SK-N-SH (cell line): ENCODE results near the gene GTF3A. TPM values are rescaled to one million over a fixed set of nuclear protein-coding genes. Genes with fewer than 3 reads are reported as not detected.
A peak's percentile ranks its signal among the peaks of the same experiment; 100 is the strongest.

Source experiments
- CTCF ChIA-PET: fragments of 300-600, 350-600 bp; formaldehyde crosslinking; extraction: SDS; loops from one replicate; lab custom pipeline; 2021; lab: Yijun Ruan, JAX
- POLR2A ChIA-PET: fragments of 350-600 bp; sonication (Branson Sonifier 250); formaldehyde crosslinking; extraction: SDS; loops from one replicate; lab custom pipeline; 2020; ENCODE audit warnings: antibody characterized with exemption, inconsistent platforms; lab: Yijun Ruan, JAX
- DNase-seq: peaks from one replicate; pipeline ENCODE4 v3.0.0; 2012
- H2AFZ ChIP-seq: fragments of 200-600 bp; sonication (generic); 2 replicates; pipeline ENCODE4 v1.8.1; 2016; ENCODE audit warnings: antibody characterized with exemption, mild to moderate bottlenecking, low read depth
- H3F3A ChIP-seq: fragments of 200-600 bp; sonication (generic); replicated peaks from 2 replicates; pipeline ENCODE3; 2016; ENCODE audit warnings: antibody characterized with exemption, mild to moderate bottlenecking; ENCODE audit not compliant: insufficient read depth
- H3K27ac ChIP-seq, 2 experiments: fragments of 200-500 bp in 1 of 2; fragments of 200-600 bp in 1 of 2; sonication (Bioruptor generic) in 1 of 2; sonication (generic), shearing (Covaris generic) in 1 of 2; 2 replicates each; pipeline versions ENCODE4 v1.5.1 to v1.6.1; 2014 to 2016; ENCODE audit warnings: low read depth in 2 of 2, inconsistent platforms in 1 of 2, low read length in 1 of 2, mild to moderate bottlenecking in 1 of 2, mixed read lengths in 1 of 2
- H3K27me3 ChIP-seq: fragments of 200-600 bp; sonication (generic), shearing (Covaris generic); 2 replicates; pipeline ENCODE4 v1.6.1; 2016; ENCODE audit warnings: mixed run types; ENCODE audit not compliant: insufficient read depth
- H3K36me3 ChIP-seq, 2 experiments: fragments of 200-500 bp in 1 of 2; fragments of 200-600 bp in 1 of 2; sonication (Bioruptor generic) in 1 of 2; sonication (generic) in 1 of 2; replicated peaks in 1 of 2; 2 replicates each; pipeline versions ENCODE3 to v1.5.1; 2014 to 2016; ENCODE audit warnings: low read length in 1 of 2, mild to moderate bottlenecking in 1 of 2; ENCODE audit not compliant: insufficient read depth in 2 of 2, control insufficient read depth in 1 of 2
- H3K4me1 ChIP-seq, 2 experiments: fragments of 200-500 bp in 1 of 2; fragments of 200-600 bp in 1 of 2; sonication (Bioruptor generic) in 1 of 2; sonication (generic), shearing (Covaris generic) in 1 of 2; 2 replicates each; pipeline versions ENCODE4 v1.5.1 to v1.6.1; 2014 to 2016; ENCODE audit warnings: low read depth in 1 of 2, low read length in 1 of 2, mixed run types in 1 of 2; ENCODE audit not compliant: insufficient read depth in 2 of 2, control insufficient read depth in 1 of 2
- H3K4me2 ChIP-seq: fragments of 200-600 bp; sonication (generic), shearing (Covaris generic); 2 replicates; pipeline ENCODE4 v1.6.1; 2017; ENCODE audit warnings: mixed run types
- H3K4me3 ChIP-seq, 2 experiments: fragments of 200-500 bp in 1 of 2; fragments of 200-600 bp in 1 of 2; sonication (Bioruptor generic) in 1 of 2; sonication (generic), shearing (Covaris generic) in 1 of 2; 2 replicates each; pipeline versions ENCODE4 v1.5.1 to v1.8.1; 2014 to 2016; ENCODE audit warnings: low read depth in 2 of 2, inconsistent platforms in 1 of 2, low read length in 1 of 2, mild to moderate bottlenecking in 1 of 2, mixed read lengths in 1 of 2, moderate library complexity in 1 of 2
- H3K79me2 ChIP-seq: fragments of 200-600 bp; sonication (generic); 2 replicates; pipeline ENCODE4 v1.8.1; 2017; ENCODE audit warnings: mild to moderate bottlenecking; ENCODE audit not compliant: insufficient read depth
- H3K9ac ChIP-seq: fragments of 200-600 bp; sonication (generic); 2 replicates; pipeline ENCODE4 v1.6.1; 2017; ENCODE audit warnings: mixed run types
- H3K9me2 ChIP-seq: fragments of 200-600 bp; sonication (generic); 2 replicates; pipeline ENCODE4 v1.6.1; 2017; ENCODE audit warnings: mixed run types
- H3K9me3 ChIP-seq: fragments of 200-600 bp; sonication (generic); 2 replicates; pipeline ENCODE4 v1.6.1; 2017; ENCODE audit warnings: mixed run types, mild to moderate bottlenecking, moderate library complexity
- H4K20me1 ChIP-seq: fragments of 200-600 bp; sonication (generic); 2 replicates; pipeline ENCODE4 v1.6.1; 2017; ENCODE audit warnings: mild to moderate bottlenecking, mixed run types; ENCODE audit not compliant: insufficient read depth
- CHD2 ChIP-seq: fragments of 150-350 bp; IDR thresholded peaks from 2 replicates; pipeline ENCODE4 v1.6.1; 2018; ENCODE audit warnings: low read length; ENCODE audit not compliant: partially characterized antibody
- CTCF ChIP-seq: fragments of 200-600 bp; sonication (generic); IDR thresholded peaks from 2 replicates; pipeline ENCODE4 v1.6.1; 2017; ENCODE audit warnings: antibody characterized with exemption, mild to moderate bottlenecking, moderate library complexity
- ELF1 ChIP-seq: IDR thresholded peaks from 2 replicates; pipeline ENCODE4 v1.4.0; 2012
- EZH2phosphoT487 ChIP-seq: fragments of 200-600 bp; sonication (generic); IDR thresholded peaks from 2 replicates; pipeline ENCODE4 v1.6.1; 2017; ENCODE audit warnings: low read depth, mixed run types, mild to moderate bottlenecking, antibody characterized with exemption, moderate library complexity, borderline replicate concordance
- FOSL2 ChIP-seq: IDR thresholded peaks from 2 replicates; pipeline ENCODE4 v1.4.0; 2012; ENCODE audit warnings: low read depth, mild to moderate bottlenecking, moderate library complexity, borderline replicate concordance
- FOXJ3 ChIP-seq: sonication (generic); formaldehyde crosslinking; IDR thresholded peaks from 2 replicates; pipeline ENCODE4 v1.5.1; 2020; ENCODE audit warnings: mild to moderate bottlenecking, missing genetic modification reagents
- FOXM1 ChIP-seq: IDR thresholded peaks from 2 replicates; pipeline ENCODE4 v1.4.0; 2012; ENCODE audit warnings: low read depth, mild to moderate bottlenecking
- GABPA ChIP-seq: IDR thresholded peaks from 2 replicates; pipeline ENCODE4 v1.4.0; 2012; ENCODE audit warnings: low read depth, mild to moderate bottlenecking
- IRF3 ChIP-seq: fragments of 150-350 bp; IDR thresholded peaks from 2 replicates; pipeline ENCODE4 v1.6.1; 2016; ENCODE audit warnings: mild to moderate bottlenecking, low read depth, low read length
- NFIC ChIP-seq: IDR thresholded peaks from 2 replicates; pipeline ENCODE4 v1.4.0; 2012; ENCODE audit warnings: borderline replicate concordance
- RAD21 ChIP-seq: IDR thresholded peaks from 2 replicates; pipeline ENCODE4 v1.6.1; 2012; ENCODE audit warnings: mild to moderate bottlenecking, low read length
- RCOR1 ChIP-seq: fragments of 150-350 bp; IDR thresholded peaks from 2 replicates; pipeline ENCODE4 v1.6.1; 2017; ENCODE audit warnings: antibody characterized with exemption, low read length
- RFX5 ChIP-seq: IDR thresholded peaks from 2 replicates; pipeline ENCODE4 v1.6.1; 2012; ENCODE audit warnings: mild to moderate bottlenecking, improper control_type of control experiment, low read length
- SIN3A ChIP-seq: IDR thresholded peaks from 2 replicates; pipeline ENCODE4 v1.6.1; 2012; ENCODE audit warnings: low read depth, mild to moderate bottlenecking, low read length, moderate library complexity, borderline replicate concordance
- SMC3 ChIP-seq: IDR thresholded peaks from 2 replicates; pipeline ENCODE4 v1.6.1; 2012; ENCODE audit warnings: low read depth, low read length, improper control_type of control experiment
- TAF1 ChIP-seq: IDR thresholded peaks from 2 replicates; pipeline ENCODE4 v1.6.1; 2012; ENCODE audit warnings: low read depth, mild to moderate bottlenecking, low read length, moderate library complexity, borderline replicate concordance
- TCF12 ChIP-seq: IDR thresholded peaks from 2 replicates; pipeline ENCODE4 v1.4.0; 2012
- TEAD4 ChIP-seq: IDR thresholded peaks from 2 replicates; pipeline ENCODE4 v1.4.0; 2012; ENCODE audit warnings: mild to moderate bottlenecking, borderline replicate concordance; ENCODE audit not compliant: insufficient read depth
- USF1 ChIP-seq: IDR thresholded peaks from 2 replicates; pipeline ENCODE4 v1.4.0; 2012; ENCODE audit warnings: low read depth, borderline replicate concordance
- USF2 ChIP-seq: fragments of 150-350 bp; IDR thresholded peaks from 2 replicates; pipeline ENCODE4 v1.6.1; 2017; ENCODE audit warnings: antibody characterized with exemption, low read length, low read depth, borderline replicate concordance
- ZBTB33 ChIP-seq: IDR thresholded peaks from 2 replicates; pipeline ENCODE4 v1.4.0; 2012; ENCODE audit warnings: low read depth, borderline replicate concordance
- WGBS: methylation state at CpG from one replicate; pipeline ENCODE4 v1.1.6; 2017; ENCODE audit warnings: low lambda C conversion rate; 5-methylcytosine and 5-hydroxymethylcytosine counted together
- polyA plus RNA-seq, 3 experiments: library from polyadenylated mRNA; depleted of rRNA; stranded (reverse); fragments of >200 nt; gene quantifications; 2 replicates each; pipeline ENCODE4 v1.2.3, GENCODE V29; 2012

Gene GTF3A
- polyA plus RNA-seq, 1 of the 3 experiments (the other 2 are of a cell fraction) = 75.4 TPM

- TF ChIP-seq CHD2 (peak; percentile 15), GABPA (peak; percentile 64), TAF1 (peak; percentile 40), USF1 (no peak), RFX5 (no peak), TCF12 (no peak), IRF3 (no peak), USF2 (no peak), SMC3 (no peak)
Observed at GRCh38 chr13:27449936-27450828, 25.8 kb downstream of the GTF3A start, which contains the start of gene MTIF3 (continued).

GRCh38 chr13:27450921-27451471, 26.6 kb downstream of the GTF3A start:
- Histone ChIP-seq H3F3A (peaks cover 11% of the 10 kb centered on the region), H3K4me1 (peaks cover 0 to 12% of the 10 kb centered on the region in 2 experiments; a peak in 2 of 4 replicates), H2AFZ (peak overlapping the region; percentile 95), H3K36me3 (peaks cover 0 to 2% of the 10 kb centered on the region in 2 experiments), H3K79me2 (peaks cover 34% of the 10 kb centered on the region), H3K27me3 (no peaks in the 10 kb centered on the region), H3K27ac (peak overlapping the region; percentile 92 to 99), H3K9me2 (no peaks in the 10 kb centered on the region), H3K4me3 (peak overlapping the region; percentile 81 to 96), H4K20me1 (no peaks in the 10 kb centered on the region), H3K9ac (peak overlapping the region; percentile 79), H3K4me2 (peak overlapping the region; percentile 78), H3K9me3 (no peaks in the 10 kb centered on the region)
- TF ChIP-seq USF2 = no peak
- no peak for TF ChIP-seq FOXM1
- TF ChIP-seq SIN3A = no peak
- no peak for TF ChIP-seq CTCF
- no peak for TF ChIP-seq NFIC
- no peak for TF ChIP-seq RCOR1
- no peak for TF ChIP-seq FOXJ3 (CRISPR knock-in tag)
- no peak for TF ChIP-seq TEAD4
- no peak for TF ChIP-seq FOSL2
- no peak for TF ChIP-seq ZBTB33
- no peak for TF ChIP-seq RAD21
- no peak for TF ChIP-seq EZH2phosphoT487
- no peak for TF ChIP-seq ELF1
- DNase-seq = peak; percentile 54
- ChIA-PET POLR2A (interaction anchor here (0.8 kb wide), 1 partner anchor 687 kb away, joined by 3 read pairs; the partner anchor contains the start of gene PAN3), CTCF (interaction anchor here (0.7 to 1.1 kb wide), 4 partner anchors 8 to 82 kb away, joined by 3 to 5 read pairs (median 3); no protein-coding TSS in a partner anchor)
- WGBS = 4% methylated on average over 26 of the region's 34 CpGs
